Activated CD4-positive, alpha-beta T cell treated with anti-CD3 and anti-CD28 coated beads, Interleukin-2, amount 50 U/mL, for 48 hours (primary cell): ENCODE data around the gene MESD.

Source experiments
- DNase-seq, 2 experiments: peaks; one replicate each; pipeline ENCODE4 v3.0.0-alpha.2; 2020

Gene MESD

DNA sequence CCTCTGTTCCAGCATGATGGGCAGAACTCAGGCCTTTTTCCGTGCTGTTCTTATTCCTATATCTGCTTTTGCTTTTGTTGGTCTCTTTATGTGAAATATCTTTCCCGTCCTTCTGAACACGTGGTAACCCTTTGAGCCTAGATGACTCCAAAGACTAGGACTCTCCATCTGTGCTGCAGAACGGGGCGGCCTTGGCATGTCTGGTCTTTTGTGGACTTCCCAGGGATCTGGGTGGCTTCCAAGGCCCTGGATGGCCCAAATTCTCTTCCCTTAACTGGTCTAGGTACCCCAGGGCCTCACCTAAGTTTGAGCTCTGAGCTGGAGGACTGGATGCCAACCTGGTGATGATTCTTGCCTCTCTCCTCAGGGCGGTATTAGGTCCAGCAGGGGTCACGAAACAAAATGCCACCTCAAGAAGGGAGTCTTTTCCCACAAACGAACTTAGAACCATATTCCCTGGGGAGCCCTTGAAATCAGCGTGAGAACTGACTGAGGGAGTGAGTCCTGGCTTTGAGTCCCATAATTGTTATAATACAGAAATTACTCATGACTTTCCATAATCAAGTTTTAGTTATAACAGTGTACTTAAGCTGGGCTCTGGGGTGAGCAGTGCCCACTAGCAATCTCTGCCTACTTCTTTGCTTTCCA, 25.0 kb upstream of the MESD start:
- no peak for DNase-seq

DNA sequence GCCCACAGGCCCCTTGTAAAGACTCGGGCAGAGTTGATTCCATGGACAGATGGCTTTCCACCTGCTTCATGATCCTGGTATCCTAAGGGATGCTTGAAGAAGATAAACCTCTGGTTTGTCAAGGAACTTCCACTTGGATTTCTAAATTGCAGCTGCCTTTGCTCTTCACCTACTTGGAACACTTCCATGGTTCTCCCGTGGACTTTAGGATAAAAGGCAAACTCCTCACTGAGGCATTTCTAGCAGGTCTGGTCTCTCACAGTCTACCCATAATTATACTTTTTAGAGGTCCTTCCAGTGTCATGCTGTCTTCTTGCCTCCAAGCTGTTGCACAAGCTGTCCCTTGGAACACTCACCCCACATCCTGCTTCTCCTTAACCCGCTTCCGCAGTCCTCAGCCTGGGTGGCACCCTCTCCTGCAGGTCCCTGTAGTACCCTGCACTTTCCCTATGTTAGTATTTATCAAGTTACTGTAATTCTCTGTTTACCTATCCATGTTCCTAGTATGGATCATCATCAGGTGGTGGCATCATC, 23.8 kb upstream of the MESD start:
- no peak for DNase-seq

- DNase-seq, result no peak
Observed at GRCh38 chr15:81012588-81012987, 23.0 kb upstream of the MESD start.

GRCh38 chr15:81011593-81011992, 22.0 kb upstream of the MESD start:
- DNase-seq, result no peak

DNA sequence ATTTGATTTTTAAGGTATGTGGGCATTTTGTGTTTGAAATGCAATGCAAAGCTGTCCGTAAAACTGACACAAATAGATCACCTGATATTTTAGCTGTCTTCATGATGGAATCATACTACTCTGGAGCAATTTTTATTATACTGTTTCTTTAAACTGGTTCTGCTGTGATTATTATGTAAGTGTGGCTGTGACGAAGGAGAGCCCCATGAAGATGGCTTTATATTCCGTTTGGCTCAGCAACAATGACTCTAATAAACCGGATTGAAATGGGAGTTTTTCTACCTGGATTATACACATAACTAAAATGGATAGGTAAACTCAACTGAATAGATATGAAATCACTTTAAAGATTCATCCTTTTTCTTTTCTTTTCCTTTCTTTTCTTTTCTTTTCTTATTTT, 20.5 kb upstream of the MESD start:
- no peak for DNase-seq

DNA sequence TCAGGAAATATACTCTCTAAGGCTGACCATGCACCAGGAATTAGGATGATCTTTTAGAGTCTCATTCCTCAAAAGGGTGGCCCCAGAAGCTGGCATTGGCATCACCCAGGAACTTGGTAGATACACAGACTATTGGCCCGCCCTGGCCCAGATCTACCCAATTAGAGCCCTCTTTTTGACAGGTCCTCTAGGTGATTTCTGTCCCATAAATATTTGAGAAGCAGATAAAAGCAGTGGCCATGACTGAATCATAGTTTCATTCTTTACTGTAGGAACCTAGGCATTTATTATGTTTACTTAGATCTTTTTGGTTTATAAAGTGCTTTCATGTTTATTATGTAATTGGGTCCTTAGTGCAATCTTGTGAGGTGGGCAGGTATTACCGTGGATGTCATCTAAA, 18.7 kb upstream of the MESD start:
- DNase-seq, result no peak

- no peak for DNase-seq
Observed at GRCh38 chr15:81007428-81008064, 17.9 kb upstream of the MESD start.

DNA sequence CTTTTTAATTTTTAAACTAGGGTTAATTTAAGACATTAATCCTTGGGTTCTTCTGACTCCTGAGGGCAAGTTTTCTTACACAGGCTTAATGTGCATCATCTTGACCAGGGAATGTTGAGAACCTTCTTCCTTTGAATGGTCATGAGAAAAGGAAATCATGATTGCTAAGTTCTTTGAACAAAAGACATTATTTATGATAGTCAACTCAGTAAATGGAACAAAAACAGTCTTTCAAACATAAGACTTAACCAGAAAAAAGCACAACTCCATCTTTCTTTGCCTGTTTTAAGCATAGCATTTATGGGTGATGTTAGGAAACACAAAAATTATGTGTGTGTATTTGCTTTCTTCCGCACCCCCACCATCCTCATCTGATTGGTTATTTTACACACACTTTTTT, 16.5 kb upstream of the MESD start:
- DNase-seq, result no peak

- DNase-seq, result no peak
Observed at GRCh38 chr15:81003097-81003350, 13.4 kb upstream of the MESD start.

- no peak for DNase-seq
Observed at GRCh38 chr15:81002331-81003096, 12.9 kb upstream of the MESD start.

DNA sequence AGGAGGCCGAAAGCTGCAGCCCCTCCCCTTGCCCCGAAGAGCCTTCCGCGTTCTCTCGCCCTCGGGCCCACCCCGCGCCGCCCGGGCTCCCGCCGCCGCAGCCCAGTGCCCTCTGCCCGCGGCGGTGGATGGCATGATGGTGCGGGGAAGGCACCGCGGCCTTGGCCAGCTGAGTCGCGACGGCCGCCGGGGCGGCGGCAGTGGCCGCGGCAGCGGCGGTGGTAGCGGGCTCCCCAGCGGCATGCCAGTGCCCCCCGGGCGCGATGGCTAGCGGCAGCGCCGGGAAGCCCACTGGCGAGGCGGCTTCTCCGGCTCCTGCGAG, 12.4 kb upstream of the MESD start:
- no peak for DNase-seq

DNA sequence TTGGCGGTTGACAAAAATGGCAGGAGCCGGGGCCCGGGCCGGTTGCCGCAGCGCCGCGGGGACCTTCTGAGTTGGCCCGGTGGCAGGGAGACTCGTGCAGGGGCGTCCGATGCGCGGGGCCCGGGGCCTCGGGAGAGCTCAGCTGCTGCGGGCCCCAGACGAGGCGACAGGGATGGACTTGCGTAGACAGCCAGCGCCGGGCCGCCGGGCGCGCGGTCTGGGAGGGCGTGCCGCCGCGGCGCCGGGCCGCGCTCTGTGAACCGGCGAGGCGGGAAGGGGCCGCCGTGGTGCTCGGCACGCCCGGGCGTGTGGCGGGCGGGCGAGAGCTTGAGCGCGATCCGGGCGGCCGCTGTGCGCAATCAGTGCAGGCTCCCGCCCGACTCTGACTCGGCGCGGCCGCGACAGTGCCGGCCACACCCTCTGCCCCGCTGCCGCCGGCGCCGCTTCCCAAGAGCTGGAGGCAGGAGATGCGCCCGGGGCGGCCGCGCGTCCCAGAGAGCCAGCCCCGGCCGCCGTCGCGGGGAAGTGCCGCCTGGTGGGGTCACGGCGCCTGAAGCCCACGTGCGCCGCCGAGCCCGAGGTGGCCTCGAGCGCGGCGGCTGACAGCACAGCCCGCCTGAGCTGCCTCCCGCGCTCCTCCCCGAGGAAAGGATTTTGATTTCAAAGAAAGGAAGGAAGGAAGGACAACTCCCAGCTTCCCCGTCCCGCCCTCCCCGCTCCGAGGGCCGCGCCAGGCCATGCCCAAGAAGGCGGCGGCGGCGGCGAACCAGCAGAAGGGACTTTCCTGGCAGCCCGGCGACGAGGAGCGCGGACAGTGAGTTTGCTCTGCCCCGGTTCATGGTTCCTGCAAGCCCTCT, 11.8 kb upstream of the MESD start:
- peak; percentile 47 to 57 for DNase-seq

DNA sequence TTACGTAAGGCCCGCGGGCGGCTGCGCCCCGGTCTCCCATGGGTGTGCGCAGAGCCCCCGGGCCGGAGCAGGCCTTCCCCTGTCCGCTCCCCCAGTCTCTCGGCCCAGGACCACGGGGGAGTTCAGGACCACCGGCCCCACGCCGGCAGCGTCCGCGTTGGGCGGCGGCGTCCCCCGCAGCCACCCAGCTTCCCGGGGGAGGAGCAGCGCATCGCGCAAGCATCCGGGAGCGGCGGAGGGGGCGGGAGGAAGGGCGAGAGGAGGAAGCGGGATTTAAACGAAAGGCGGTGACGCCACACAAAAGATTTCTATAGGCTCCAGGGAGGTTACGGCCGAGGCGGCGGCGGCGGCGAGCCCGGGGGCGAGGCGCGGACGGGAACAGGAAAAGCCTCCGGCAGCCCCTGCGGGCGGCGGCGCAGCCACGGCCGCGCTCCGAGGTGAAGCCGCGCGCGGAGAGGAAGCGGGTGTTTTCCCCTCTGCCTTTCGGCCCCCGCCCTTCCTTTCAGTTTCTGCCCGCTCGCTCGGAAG, 11.1 kb upstream of the MESD start, which contains the start of gene TLNRD1:
TLNRD1 (plus strand) TSS at position 300 of the 528 bp plus-strand sequence. CDS start 1,349 bp downstream, outside the sequence.
- DNase-seq, result peak; percentile 85 to 88

DNA sequence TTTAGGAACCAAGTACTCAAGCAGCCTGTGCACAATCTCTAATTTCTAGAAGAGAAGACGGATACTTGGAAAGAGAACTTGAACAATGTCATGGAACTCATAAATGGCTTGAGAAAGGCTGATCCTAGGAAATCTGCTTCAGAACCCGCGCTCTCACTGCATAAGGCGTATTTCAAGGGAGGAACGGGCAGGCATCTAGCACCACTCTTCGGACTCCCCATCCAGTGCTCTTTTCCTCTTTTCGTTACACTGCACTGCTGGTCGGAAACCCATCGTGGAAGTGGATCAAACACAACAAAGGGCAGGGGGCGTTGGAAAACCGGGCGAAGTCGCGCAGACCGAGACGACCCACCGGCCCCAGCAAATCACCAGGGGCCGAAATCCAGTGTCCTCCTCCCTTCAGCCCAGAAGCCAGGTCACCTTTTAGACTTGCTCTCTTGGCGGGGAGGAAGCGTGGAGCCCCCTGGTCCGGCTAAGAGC, 10.6 kb upstream of the MESD start:
- DNase-seq, result no peak

DNA sequence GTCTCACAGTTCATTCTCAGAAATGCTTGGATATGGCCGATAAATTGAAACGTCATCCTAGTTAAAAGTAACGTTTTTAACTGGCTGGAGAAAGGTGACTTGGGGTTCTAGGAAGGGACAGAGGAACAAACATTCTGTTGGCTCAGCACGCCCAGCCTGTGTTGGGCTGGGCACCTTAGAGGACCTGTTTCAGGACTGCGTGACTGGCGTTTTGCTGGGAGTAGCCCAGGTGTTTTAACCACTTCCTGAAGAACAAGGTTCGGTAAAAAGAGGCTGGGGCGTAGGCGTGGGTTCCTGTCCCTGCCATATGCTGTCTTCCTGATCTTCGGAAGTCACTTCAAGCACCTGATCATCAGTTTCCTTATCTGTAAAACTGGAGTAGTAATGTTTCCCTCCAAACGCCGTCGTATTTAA, 10.0 kb upstream of the MESD start:
- DNase-seq, result peak; percentile 68 to 74

DNA sequence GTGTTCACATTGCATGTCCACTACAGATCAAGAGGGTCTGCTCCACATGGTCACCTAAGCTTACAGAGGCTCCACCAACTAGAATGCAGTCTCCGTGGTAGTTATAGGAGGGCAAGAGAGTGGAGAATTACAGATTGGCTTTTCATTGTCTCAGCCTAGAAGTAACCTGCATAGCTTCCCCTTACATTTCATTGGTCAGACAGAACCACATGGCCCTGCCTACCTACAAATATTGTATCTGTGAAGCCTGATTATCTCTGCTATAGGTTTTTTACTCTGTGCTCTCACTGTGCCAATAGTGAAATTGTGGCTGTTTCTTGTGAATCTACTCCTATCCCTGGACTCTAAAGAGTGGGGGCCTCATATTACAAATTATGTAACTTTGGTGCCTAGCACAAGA, 8.6 kb upstream of the MESD start:
- DNase-seq, result no peak

- no peak for DNase-seq
Observed at GRCh38 chr15:80997692-80998091, 8.1 kb upstream of the MESD start.

DNA sequence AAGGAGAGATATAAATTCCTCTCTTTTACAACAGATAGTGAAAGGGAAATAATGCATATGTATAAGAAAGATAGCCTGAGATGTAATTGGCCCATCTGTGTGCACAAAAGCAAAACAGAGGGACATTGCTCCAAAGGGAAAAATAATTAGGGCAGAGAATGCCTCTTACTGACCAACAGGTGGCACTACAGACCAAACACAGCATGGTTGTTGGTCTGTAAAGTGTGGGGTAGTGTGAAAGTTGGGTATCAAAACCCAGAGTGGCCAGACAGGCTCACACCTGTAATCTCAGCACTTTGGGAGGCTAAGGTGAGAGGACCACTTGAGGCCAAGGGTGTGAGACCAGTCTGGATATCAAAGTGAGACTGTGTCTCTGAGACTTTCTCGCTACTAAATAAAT, 6.6 kb upstream of the MESD start:
- no peak for DNase-seq

GRCh38 chr15:80992441-80992840, 2.8 kb upstream of the MESD start:
- DNase-seq, result no peak

- no peak for DNase-seq
Observed at GRCh38 chr15:80992006-80992405, 2.4 kb upstream of the MESD start.

DNA sequence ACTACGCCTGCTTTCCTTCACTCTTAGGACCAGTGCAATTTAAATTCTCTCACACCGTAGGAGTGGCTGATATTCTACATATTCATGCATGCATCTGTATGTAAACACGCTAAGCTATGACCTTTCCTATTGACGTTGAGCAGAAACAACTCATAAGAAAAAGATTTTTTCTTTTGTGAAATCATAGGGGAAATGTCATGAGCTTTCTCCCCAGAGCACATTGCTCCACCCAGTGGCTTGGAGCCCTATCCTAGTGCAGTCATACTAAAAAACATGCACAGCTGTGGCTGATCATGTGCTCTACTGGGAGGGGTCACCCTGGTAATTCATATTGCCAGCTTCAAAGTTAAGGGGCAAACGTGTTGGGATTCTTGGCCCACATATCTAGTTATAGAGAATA, 1.8 kb upstream of the MESD start:
- DNase-seq, result no peak

GRCh38 chr15:80990955-80991354, 1.3 kb upstream of the MESD start:
- DNase-seq, result no peak

- no peak for DNase-seq
Observed at GRCh38 chr15:80989081-80989517, 520 bp downstream of the MESD start.
